DND-41 (cell line): ENCODE results near the gene TRIM44.

ENCODE experiments used
- EZH2 ChIP-seq: IDR thresholded peaks from 3 replicates; pipeline ENCODE4 v1.6.1; 2012; ENCODE audit warnings: borderline replicate concordance, low read depth, mild to moderate bottlenecking, moderate library complexity, low read length, inconsistent platforms; ENCODE audit not compliant: severe bottlenecking
- TF ChIP-seq, protein P1 (sequence below): IDR thresholded peaks from 2 replicates; pipeline ENCODE4 v1.5.1; 2012; ENCODE audit warnings: borderline replicate concordance, low read length, moderate library complexity, mild to moderate bottlenecking; ENCODE audit not compliant: poor library complexity, severe bottlenecking; ENCODE audit errors: extremely low read depth

DNA sequence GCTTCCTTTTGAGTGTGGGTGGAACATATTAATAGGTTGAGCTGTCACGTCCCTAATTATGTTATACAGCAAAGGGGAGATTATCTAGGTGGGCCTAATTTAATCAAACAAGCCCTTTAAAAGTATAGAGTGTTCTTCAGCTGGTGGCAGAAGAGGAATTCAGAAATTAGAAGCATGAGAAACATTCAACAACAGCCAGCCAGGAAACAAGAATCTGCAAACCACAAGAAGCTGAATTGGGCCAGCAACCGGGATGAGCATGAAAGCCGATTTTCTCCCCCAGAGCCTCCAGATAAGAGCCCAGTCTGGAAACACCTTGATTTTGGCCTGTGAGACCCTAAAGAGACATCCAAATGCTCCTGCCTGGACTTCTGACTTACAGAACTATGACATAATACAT, 175.5 kb downstream of the TRIM44 start:
- TF ChIP-seq, protein P1, sequence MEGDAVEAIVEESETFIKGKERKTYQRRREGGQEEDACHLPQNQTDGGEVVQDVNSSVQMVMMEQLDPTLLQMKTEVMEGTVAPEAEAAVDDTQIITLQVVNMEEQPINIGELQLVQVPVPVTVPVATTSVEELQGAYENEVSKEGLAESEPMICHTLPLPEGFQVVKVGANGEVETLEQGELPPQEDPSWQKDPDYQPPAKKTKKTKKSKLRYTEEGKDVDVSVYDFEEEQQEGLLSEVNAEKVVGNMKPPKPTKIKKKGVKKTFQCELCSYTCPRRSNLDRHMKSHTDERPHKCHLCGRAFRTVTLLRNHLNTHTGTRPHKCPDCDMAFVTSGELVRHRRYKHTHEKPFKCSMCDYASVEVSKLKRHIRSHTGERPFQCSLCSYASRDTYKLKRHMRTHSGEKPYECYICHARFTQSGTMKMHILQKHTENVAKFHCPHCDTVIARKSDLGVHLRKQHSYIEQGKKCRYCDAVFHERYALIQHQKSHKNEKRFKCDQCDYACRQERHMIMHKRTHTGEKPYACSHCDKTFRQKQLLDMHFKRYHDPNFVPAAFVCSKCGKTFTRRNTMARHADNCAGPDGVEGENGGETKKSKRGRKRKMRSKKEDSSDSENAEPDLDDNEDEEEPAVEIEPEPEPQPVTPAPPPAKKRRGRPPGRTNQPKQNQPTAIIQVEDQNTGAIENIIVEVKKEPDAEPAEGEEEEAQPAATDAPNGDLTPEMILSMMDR: no peak
- no peak for TF ChIP-seq EZH2
